NCI-H526 treated with DMSO at 0.1 percent for 48 hours (cell line): ENCODE data around the gene AXIN1.
"Not testable (repeated sequence)": the region's sequence is repeated elsewhere in the genome, so short reads cannot be mapped to it uniquely, and the experiment has no call there.

ENCODE experiments used
- DNase-seq: peaks from one replicate; lab custom pipeline; 2025; lab: John Stamatoyannopoulos, UW

The AXIN1 gene

GRCh38 chr16:264440-264951 is 88.0 kb downstream of the AXIN1 start:
- no peak for DNase-seq

GRCh38 chr16:263944-264343 is 88.6 kb downstream of the AXIN1 start:
- DNase-seq, result no peak

DNA sequence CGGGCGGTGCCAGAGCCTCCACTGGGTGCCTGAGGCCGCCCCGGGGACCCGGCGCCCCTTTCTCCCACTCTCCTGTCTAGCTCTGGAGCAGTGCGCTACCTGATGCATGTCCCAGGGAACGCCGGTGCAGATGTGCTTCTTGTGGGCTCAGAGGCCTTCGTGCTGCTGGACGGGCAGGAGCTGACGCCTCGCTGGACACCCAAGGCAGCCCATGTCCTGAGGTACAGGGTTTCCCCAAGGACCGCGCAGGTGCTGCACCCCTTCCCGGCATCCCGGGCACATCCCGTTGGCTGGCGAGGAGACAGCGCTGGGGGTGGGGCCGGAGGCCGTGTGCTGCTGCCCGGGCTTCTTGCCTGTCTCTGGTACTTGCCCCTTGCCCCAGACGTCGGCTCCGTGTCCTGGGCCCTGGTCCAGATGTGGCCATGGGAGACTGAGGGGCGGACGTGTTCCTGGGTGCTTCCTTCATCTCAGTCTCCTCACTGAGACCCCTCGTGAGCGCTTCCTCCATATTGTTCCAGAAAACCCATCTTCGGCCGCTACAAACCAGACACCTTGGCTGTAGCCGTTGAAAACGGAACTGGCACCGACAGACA is 89.2 kb downstream of the AXIN1 start:
- DNase-seq, result no peak

- no peak for DNase-seq
Measured at GRCh38 chr16:262121-262745, 90.3 kb downstream of the AXIN1 start.

DNA sequence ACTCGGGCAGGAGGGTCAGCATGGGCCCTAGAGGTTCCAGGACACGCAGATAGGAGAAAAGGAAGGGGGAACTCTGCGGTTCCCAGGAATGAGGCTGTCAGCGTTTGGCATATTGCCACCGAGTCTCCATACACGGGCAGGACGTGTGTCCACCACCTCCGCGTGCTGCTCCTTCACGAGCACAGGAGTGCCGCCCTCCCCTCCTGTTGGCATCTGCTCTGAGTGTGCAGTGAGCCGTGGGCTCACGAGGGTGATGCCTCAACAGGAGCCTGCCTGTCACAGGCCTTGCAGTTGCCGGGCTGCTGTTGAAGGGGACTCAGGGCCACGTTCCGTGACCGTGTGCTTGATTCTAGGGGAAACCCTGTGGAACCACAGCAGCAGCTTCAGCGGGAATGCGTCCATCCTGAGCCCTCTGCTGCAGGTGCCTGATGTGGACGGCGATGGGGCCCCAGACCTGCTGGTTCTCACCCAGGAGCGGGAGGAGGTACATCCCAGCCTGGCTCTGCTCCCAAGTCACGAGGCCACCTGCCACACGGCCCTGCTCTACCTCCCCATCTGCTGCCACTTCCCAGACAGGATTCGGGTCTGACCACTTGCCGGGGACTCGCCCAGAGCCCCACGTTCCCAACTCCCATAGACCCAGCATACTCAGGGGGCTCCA is 91.4 kb downstream of the AXIN1 start:
- no peak for DNase-seq

DNA sequence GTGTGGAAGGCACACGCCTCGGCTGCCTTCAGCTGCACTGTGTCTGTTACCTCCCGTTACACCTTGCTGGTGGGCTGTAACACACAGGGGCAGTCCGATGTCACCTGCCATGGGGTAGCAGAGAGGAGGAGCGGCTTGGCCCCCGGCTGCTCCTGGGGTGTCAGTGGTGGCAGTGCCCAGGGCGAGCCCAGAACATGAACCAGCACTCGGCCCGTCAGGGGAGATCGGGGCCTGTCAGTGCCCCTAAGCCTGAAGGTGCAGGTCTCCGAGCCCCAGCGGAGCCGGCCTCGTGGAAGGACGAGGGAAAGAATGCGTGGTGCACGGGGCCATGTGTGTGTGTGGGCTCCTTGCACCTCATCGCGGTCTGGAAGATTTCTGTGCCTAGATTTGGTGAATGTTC is 92.2 kb downstream of the AXIN1 start:
- DNase-seq, result no peak

DNA sequence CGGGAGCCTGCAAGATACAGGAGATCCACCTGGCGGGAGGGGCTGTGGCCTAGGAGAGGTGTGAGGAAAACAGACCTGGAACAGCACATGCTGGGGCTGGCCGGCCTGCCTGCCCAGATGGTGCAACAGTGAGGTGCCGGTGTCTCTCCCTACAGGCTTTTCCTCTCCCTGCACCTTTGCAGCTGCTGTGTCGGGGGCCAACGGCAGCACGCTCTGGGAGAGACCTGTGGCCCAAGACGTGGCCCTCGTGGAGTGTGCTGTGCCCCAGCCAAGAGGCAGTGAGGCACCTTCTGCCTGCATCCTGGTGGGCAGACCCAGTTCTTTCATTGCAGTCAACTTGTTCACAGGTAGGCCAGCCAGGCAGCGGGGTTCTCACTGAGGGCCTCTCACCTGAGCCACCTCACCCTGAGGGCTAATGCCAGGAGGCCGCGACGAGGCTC is 92.7 kb downstream of the AXIN1 start:
- no peak for DNase-seq

DNA sequence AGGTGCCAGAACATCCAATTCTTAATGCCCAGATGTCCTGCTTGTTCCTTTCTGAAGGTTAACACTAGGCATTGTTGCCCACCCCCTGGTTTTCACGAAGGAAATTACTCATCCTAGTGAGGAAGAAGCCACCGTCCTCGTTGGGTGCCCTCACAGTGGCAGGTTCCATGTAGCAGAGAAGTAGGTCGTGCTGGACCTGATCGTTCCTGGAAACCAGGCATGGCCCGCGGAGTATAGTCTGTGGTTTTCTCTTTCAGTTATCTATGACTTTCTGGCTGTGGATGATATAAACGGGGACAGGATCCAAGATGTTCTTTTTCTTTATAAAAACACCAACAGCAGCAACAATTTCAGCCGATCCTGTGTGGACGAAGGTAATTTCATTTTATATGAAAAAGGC is 93.3 kb downstream of the AXIN1 start:
- DNase-seq, result no peak

DNA sequence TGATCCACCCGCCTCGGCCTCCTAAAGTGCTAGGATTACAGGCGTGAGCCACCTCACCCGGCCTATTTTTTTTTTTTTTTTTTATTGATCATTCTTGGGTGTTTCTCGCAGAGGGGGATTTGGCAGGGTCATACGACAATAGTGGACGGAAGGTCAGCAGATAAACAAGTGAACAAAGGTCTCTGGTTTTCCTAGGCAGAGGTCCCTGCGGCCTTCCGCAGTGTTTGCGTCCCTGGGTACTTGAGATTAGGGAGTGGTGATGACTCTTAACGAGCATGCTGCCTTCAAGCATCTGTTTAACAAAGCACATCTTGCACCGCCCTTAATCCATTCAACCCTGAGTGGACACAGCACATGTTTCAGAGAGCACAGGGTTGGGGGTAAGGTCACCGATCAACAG is 94.4 kb downstream of the AXIN1 start:
- DNase-seq, result not testable (repeated sequence)

- no peak for DNase-seq
Measured at GRCh38 chr16:255183-255582, 97.3 kb downstream of the AXIN1 start.

DNA sequence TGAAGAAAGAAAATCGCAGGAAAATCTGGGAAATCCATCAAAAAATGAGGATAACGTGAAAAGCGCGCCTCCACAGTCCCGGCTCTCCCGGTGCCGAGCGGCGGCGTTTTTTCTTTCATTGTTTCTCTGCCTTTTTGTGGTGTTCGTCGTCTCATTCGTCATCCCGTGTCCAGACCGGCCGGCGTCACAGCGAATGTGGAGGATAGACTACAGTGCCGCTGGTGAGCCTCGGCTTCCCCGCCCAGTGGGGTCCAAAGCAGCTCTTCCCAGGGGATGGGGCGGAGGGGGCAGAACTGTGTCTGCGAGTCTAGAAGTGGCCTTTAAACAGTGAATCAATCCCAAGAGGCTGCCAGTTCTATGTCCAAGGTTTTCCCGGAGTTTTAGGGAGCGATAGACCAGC is 98.1 kb downstream of the AXIN1 start:
- no peak for DNase-seq

GRCh38 chr16:253833-254232 is 98.7 kb downstream of the AXIN1 start:
- DNase-seq, result no peak

- DNase-seq, result no peak
Measured at GRCh38 chr16:252366-253337, 99.9 kb downstream of the AXIN1 start.

DNA sequence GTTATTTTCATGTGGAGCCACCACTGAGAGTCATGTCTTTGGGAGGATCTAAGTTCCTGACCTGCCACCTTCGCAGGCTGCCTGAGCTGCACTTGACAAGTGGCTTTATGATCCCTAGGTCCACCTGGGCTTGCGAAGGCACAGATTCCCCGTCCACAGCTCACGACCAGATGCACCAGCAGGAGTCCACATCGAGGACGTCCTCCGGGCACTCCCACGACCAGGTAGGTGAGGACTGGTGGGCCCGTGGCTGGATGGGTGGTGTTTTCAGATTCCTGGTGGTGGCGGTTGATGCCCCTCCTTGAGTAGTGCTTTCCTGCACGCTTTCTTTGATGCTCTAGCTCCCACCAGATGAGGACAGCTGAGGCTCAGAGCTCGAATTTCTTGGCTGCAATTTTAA is 103.1 kb downstream of the AXIN1 start:
- DNase-seq, result no peak

GRCh38 chr16:247027-247426 is 105.5 kb downstream of the AXIN1 start:
- no peak for DNase-seq

GRCh38 chr16:245105-245504 is 107.4 kb downstream of the AXIN1 start:
- DNase-seq, result no peak

- DNase-seq, result no peak
Measured at GRCh38 chr16:243348-243747, 109.2 kb downstream of the AXIN1 start.

- DNase-seq, result no peak
Measured at GRCh38 chr16:242281-242680, 110.2 kb downstream of the AXIN1 start.

DNA sequence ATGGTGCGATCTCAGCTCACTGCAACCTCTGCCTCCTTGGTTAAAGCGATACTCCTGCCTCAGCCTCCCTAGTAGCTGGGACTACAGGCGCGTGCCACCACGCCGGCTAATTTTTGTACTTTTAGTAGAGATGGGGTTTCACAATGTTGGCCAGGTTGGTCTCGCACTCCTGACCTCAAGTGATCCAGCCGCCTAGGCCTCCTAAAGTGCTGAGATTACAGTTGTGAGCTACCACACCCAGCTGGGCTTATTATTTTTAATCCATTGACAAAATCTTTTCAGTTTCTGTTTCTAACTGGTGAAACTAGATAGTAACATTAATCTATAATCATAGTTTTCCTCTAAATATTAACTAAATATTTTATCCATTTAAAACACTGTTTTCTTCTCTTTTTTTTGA is 112.0 kb downstream of the AXIN1 start:
- DNase-seq, result no peak

- no peak for DNase-seq
Measured at GRCh38 chr16:239948-240277, 112.6 kb downstream of the AXIN1 start.
